ENCODE results near the gene NABP1.

GRCh38 chr2:191629001-191629453 is 48.9 kb upstream of the NABP1 start:
- TF ChIP-seq CTCF (IDR thresholded peaks at IDR 0.05) (no peak), POLR2A (IDR thresholded peaks at IDR 0.05) (no peak)

All from esophagus squamous epithelium (tissue), 4 donors.